ENCODE results near the gene PSMC1. TPM values are rescaled to one million over a fixed set of nuclear protein-coding genes. Genes with fewer than 3 reads are reported as not detected.

PSMC1 gene
- total RNA-seq, 1 donor from 2014 or later = 112 TPM

- no peaks in the 10 kb centered on the region for H3K27me3 Mint-ChIP-seq (ENCODE audit: low read depth, unreplicated experiment)
- no peak overlapping the region for H3K9ac ChIP-seq (ENCODE audit: low read length)
- H3K27me3 ChIP-seq (ENCODE audit: insufficient read depth, low read length) = no peaks in the 10 kb centered on the region
- DNase-seq (ENCODE audit: low read depth) (no peak), FAIRE-seq (no peak)
- peaks cover 27% of the 10 kb centered on the region for H4K20me1 ChIP-seq (ENCODE audit: insufficient read depth, low read length)
- no peak overlapping the region for H2AFZ ChIP-seq (ENCODE audit: low read depth, low read length)
- no peak overlapping the region for H3K4me3 Mint-ChIP-seq (ENCODE audit: unreplicated experiment)
- H3K4me1 ChIP-seq (ENCODE audit: insufficient read depth, low read length) = no peaks in the 10 kb centered on the region
- no peak overlapping the region for H3K4me2 ChIP-seq (ENCODE audit: low read length)
- peaks cover 17% of the 10 kb centered on the region for H3K36me3 Mint-ChIP-seq (ENCODE audit: low read depth, unreplicated experiment)
- peaks cover 39% of the 10 kb centered on the region for H3K79me2 ChIP-seq (ENCODE audit: insufficient read depth, low read length)
- no peaks in the 10 kb centered on the region for H3K9me3 Mint-ChIP-seq (ENCODE audit: unreplicated experiment)
- no peak for TF ChIP-seq EZH2 (IDR thresholded peaks at IDR 0.05; ENCODE audit: insufficient read depth, low read length)
- no peak for TF ChIP-seq CTCF (IDR thresholded peaks at IDR 0.05; ENCODE audit: insufficient read depth, low read depth, low read length)
- H3K4me1 Mint-ChIP-seq (ENCODE audit: low read depth, unreplicated experiment) = no peaks in the 10 kb centered on the region
- H3K27ac Mint-ChIP-seq (ENCODE audit: unreplicated experiment) = no peak overlapping the region
- H3K36me3 ChIP-seq (ENCODE audit: insufficient read depth, low read length) = peaks cover 9% of the 10 kb centered on the region
- no peak overlapping the region for H3K27ac ChIP-seq (ENCODE audit: low read depth, low read length)
- H3K4me3 ChIP-seq (ENCODE audit: insufficient read depth, low read depth, low read length) = no peak overlapping the region
- H3K9me3 ChIP-seq (ENCODE audit: insufficient read depth, low read depth, low read length) = peaks cover 2% of the 10 kb centered on the region
Measured at GRCh38 chr14:90319634-90320541, 63.5 kb downstream of the PSMC1 start.

GRCh38 chr14:90321891-90322290, 65.5 kb downstream of the PSMC1 start:
- Mint-ChIP-seq H3K27ac (ENCODE audit: unreplicated experiment) (no peak overlapping the region), H3K4me3 (ENCODE audit: unreplicated experiment) (no peak overlapping the region), H3K27me3 (ENCODE audit: low read depth, unreplicated experiment) (no peaks in the 10 kb centered on the region), H3K36me3 (ENCODE audit: low read depth, unreplicated experiment) (peaks cover 13% of the 10 kb centered on the region), H3K4me1 (ENCODE audit: low read depth, unreplicated experiment) (no peaks in the 10 kb centered on the region), H3K9me3 (ENCODE audit: unreplicated experiment) (no peaks in the 10 kb centered on the region)
- Histone ChIP-seq H3K27ac (ENCODE audit: low read depth, low read length) (no peak overlapping the region), H3K4me1 (ENCODE audit: insufficient read depth, low read length) (no peaks in the 10 kb centered on the region), H3K79me2 (ENCODE audit: insufficient read depth, low read length) (peaks cover 54% of the 10 kb centered on the region), H3K4me3 (ENCODE audit: insufficient read depth, low read depth, low read length) (no peak overlapping the region), H3K36me3 (ENCODE audit: insufficient read depth, low read length) (peaks cover 4% of the 10 kb centered on the region), H4K20me1 (ENCODE audit: insufficient read depth, low read length) (peaks cover 32% of the 10 kb centered on the region), H3K9me3 (ENCODE audit: insufficient read depth, low read depth, low read length) (peaks cover 2% of the 10 kb centered on the region), H3K4me2 (ENCODE audit: low read length) (no peak overlapping the region), H2AFZ (ENCODE audit: low read depth, low read length) (no peak overlapping the region), H3K9ac (ENCODE audit: low read length) (no peak overlapping the region), H3K27me3 (ENCODE audit: insufficient read depth, low read length) (no peaks in the 10 kb centered on the region)
- TF ChIP-seq EZH2 (IDR thresholded peaks at IDR 0.05; ENCODE audit: insufficient read depth, low read length) (no peak), CTCF (IDR thresholded peaks at IDR 0.05; ENCODE audit: insufficient read depth, low read depth, low read length) (no peak)
- DNase-seq (ENCODE audit: low read depth) = no peak
- no peak for FAIRE-seq

Other genes starting within 250 kb of the PSMC1 start
- 0.09 TPM in 1 of 2 replicates, not detected in the other for gene KCNK13, start 194.6 kb upstream of the PSMC1 start, total RNA-seq
- 16.9 and 19.7 TPM in 2 replicates for gene NRDE2, start 75.4 kb downstream of the PSMC1 start, total RNA-seq
- 302 and 347 TPM in 2 replicates for gene CALM1, start 140.5 kb downstream of the PSMC1 start, total RNA-seq